Testis (tissue), 3 donors: ENCODE measurements around the gene CLIC4. TPM values are rescaled to one million over a fixed set of nuclear protein-coding genes. Genes with fewer than 3 reads are reported as not detected.
"Not testable (repeated sequence)": the region's sequence is repeated elsewhere in the genome, so short reads cannot be mapped to it uniquely, and the experiment has no call there.

ENCODE experiments used
- DNase-seq: peaks from one replicate; pipeline ENCODE4 v3.0.0-alpha.2; 2019
- H3K27ac ChIP-seq, 2 donors: fragments of 200-600 bp; sonication (generic); one replicate each; pipeline ENCODE4 v1.5.1; 2019
- H3K27me3 ChIP-seq: fragments of 200-600 bp; sonication (generic); one replicate; pipeline ENCODE4 v1.5.1; 2019
- H3K36me3 ChIP-seq: fragments of 200-600 bp; sonication (generic); one replicate; pipeline ENCODE4 v1.5.1; 2017; ENCODE audit warnings: low read depth; ENCODE audit errors: missing control alignments
- H3K4me1 ChIP-seq: fragments of 200-600 bp; sonication (generic); one replicate; pipeline ENCODE4 v1.5.1; 2019
- H3K4me3 ChIP-seq, 2 donors: fragments of 200-600 bp; sonication (generic); one replicate each; pipeline ENCODE4 v1.5.1; 2017 to 2019
- H3K9me3 ChIP-seq: fragments of 200-600 bp; sonication (generic); one replicate; pipeline ENCODE4 v1.5.1; 2017
- CTCF ChIP-seq, 3 experiments: fragments of 450-650 bp in 2 of 3; fragments of 200-600 bp in 1 of 3; sonication (generic) in 1 of 3; IDR thresholded peaks; one replicate each; pipeline ENCODE4 v1.5.1; 2016 to 2019; ENCODE audit warnings: antibody characterized with exemption in 3 of 3, mild to moderate bottlenecking in 2 of 3, moderate library complexity in 1 of 3
- POLR2A ChIP-seq: fragments of 450-650 bp; IDR thresholded peaks from one replicate; pipeline ENCODE4 v1.6.1; 2017; ENCODE audit warnings: antibody characterized with exemption, mild to moderate bottlenecking, moderate library complexity
- WGBS, 2 donors: methylation state at CpG; one replicate each; pipeline ENCODE4 v1.1.5; 2018; 5-methylcytosine and 5-hydroxymethylcytosine counted together
- intact Hi-C: fragments of 100-400 bp; cut with DNase I; formaldehyde crosslinking; loops from one replicate; pipeline ENCODE4 v1.15.1; 2023; ENCODE audit warnings: low total_unique reads
- polyA plus RNA-seq: library from polyadenylated mRNA; stranded (reverse); fragments of 350-450 nt; fragmentation: Illumina TruSeq; extraction: RNeasy Lipid Tissue Mini Kit (QIAGEN cat#74804); gene quantifications from one replicate; pipeline ENCODE4 v1.2.3, GENCODE V29; 2014; ENCODE audit warnings: low read depth, low replicate concordance; ENCODE audit not compliant: insufficient read depth
- total RNA-seq, 2 donors: library from RNA; depleted of rRNA; stranded (reverse); fragments of >200 nt; gene quantifications; one replicate each; pipeline ENCODE4 v1.2.3, GENCODE V29; 2016

CLIC4 gene
- total and polyA plus RNA-seq, 3 donors from 2014 or later, result 47.2 to 72.4 (median 48.8) TPM

DNA sequence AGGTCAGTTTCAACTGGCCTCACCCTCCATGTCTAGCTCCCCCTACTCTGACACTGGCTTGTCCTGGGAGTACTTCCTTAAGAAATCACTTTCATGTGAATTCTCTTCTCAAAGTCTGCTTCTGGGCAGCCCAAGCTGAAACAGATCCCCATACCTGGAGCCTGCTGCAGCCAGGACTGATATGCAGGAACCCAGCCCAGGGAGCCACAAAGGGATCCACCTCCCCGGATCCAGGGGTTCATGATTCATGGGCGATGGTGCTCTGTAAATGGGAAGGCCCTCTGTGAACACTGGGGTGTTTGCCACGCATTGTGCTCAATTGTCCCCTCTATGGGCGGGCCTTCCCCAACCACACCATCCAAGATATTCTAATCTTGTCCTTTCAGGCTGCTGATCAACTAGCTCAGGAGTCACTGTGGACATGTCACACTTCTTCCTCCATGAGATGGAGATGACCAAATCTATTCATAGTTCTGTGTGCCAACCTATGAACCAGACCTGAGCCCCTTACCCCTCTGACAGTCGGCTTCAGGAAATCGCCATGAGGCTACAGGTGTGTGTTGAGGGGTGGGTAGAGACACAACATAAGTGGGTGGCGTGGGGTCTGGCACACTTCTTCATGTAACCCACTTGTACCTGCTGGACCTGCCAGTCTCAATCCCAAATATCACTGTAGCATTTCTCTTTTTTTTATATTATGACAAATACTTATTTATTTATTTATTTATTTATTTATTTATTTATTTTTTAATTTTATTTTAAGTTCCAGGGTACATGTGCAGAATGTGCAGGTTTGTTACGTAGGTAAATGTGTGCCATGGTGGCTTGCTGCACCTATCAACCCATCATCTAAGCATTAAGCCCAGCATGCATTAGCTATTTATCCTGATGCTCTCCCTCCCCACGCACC, 143.1 kb downstream of the CLIC4 start:
- no peak for DNase-seq
- 92 to 96% methylated on average over 9 of the region's 9 CpGs for WGBS, 2 donors

DNA sequence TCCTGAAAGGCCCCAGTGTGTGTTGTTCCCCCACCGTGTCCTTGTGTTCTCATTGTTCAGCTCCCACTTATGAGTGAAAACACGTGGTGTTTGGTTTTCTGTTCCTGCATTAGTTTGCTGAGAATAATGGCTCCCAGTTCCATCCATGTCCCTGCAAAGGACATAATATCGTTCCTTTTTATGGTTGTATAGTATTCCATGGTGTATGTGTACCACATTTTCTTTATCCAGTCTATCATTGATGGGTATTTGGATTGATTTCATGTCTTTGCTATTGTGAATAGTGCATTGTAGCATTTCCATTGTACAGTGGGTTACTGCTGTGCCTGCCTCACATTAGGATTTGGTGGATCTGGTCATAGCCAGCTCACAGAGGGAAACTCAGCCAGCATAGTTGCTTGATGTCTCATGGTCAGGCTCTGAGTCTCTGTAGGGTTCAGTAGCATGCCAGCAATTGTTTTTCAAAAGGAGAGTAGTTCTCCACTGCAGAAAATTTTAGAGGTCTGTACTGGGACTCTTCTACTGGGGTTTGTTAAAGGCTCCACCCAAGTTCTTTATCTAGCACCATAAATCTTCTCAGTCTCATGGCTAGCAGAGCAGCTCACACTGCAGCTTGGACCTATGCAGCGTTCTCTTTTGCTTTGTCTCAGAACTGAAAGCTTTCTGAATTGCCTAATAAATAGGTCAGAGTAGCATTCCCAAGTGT, 143.9 kb downstream of the CLIC4 start:
- no peak overlapping the region for H3K27ac ChIP-seq
- no peaks in the 10 kb centered on the region for H3K27me3 ChIP-seq
- H3K4me1 ChIP-seq, result no peaks in the 10 kb centered on the region
- no peaks in the 10 kb centered on the region for H3K36me3 ChIP-seq
- H3K4me3 ChIP-seq, result no peak overlapping the region
- no peaks in the 10 kb centered on the region for H3K9me3 ChIP-seq
- intact Hi-C loops, result no loop called here
- WGBS, 2 donors, result 61 to 66% methylated on average over 4 of the region's 4 CpGs
- no peak for DNase-seq
- no peak for TF ChIP-seq CTCF (IDR thresholded peaks at IDR 0.05)

More for the DNA sequence above, 143.1 kb downstream of the CLIC4 start:
- Histone ChIP-seq H3K27me3 (no peaks in the 10 kb centered on the region), H3K36me3 (no peaks in the 10 kb centered on the region), H3K9me3 (no peaks in the 10 kb centered on the region), H3K27ac (no peak overlapping the region), H3K4me1 (no peaks in the 10 kb centered on the region), H3K4me3 (no peak overlapping the region)
- TF ChIP-seq CTCF (IDR thresholded peaks at IDR 0.05), result no peak
- TF ChIP-seq POLR2A, result no peak
- intact Hi-C loops, result no loop called here

GRCh38 chr1:24890887-24891286, 145.6 kb downstream of the CLIC4 start:
- DNase-seq, result no peak
- H3K27ac ChIP-seq, result no peak overlapping the region
- WGBS, 2 donors, result 87 to 100% methylated on average over 2 of the region's 2 CpGs
- no peaks in the 10 kb centered on the region for H3K9me3 ChIP-seq
- no peaks in the 10 kb centered on the region for H3K27me3 ChIP-seq
- H3K4me3 ChIP-seq, result no peak overlapping the region
- no peaks in the 10 kb centered on the region for H3K4me1 ChIP-seq
- TF ChIP-seq POLR2A, result no peak
- intact Hi-C loops, result no loop called here
- no peaks in the 10 kb centered on the region for H3K36me3 ChIP-seq

GRCh38 chr1:24891367-24891766, 146.1 kb downstream of the CLIC4 start:
- H3K4me1 ChIP-seq, H3K4me3 ChIP-seq, H3K36me3 ChIP-seq, H3K27me3 ChIP-seq, H3K27ac ChIP-seq, H3K9me3 ChIP-seq, intact Hi-C loops, DNase-seq: not testable (repeated sequence)
- 65 to 70% methylated on average over 1 of the region's 1 CpG for WGBS, 2 donors

- intact Hi-C loops, result no loop called here
- no peaks in the 10 kb centered on the region for H3K9me3 ChIP-seq
- H3K4me1 ChIP-seq, result no peaks in the 10 kb centered on the region
- H3K36me3 ChIP-seq, result no peaks in the 10 kb centered on the region
- TF ChIP-seq CTCF (IDR thresholded peaks at IDR 0.05) (no peak), POLR2A (no peak)
- H3K27ac ChIP-seq, result no peak overlapping the region
- no peak for DNase-seq
- H3K4me3 ChIP-seq, result no peak overlapping the region
- 85 to 86% methylated on average over 1 of the region's 1 CpG for WGBS, 2 donors
- H3K27me3 ChIP-seq, result no peaks in the 10 kb centered on the region
Observed at GRCh38 chr1:24892188-24893153, 147.2 kb downstream of the CLIC4 start.
